Testis (tissue), 3 donors: ENCODE data around the gene RAB22A. TPM values are rescaled to one million over a fixed set of nuclear protein-coding genes. Genes with fewer than 3 reads are reported as not detected.
"Not testable (repeated sequence)": the region's sequence is repeated elsewhere in the genome, so short reads cannot be mapped to it uniquely, and the experiment has no call there.

ENCODE experiments used
- DNase-seq: peaks from one replicate; pipeline ENCODE4 v3.0.0-alpha.2; 2019
- H3K27ac ChIP-seq, 2 donors: fragments of 200-600 bp; sonication (generic); one replicate each; pipeline ENCODE4 v1.5.1; 2019
- H3K27me3 ChIP-seq: fragments of 200-600 bp; sonication (generic); one replicate; pipeline ENCODE4 v1.5.1; 2019
- H3K36me3 ChIP-seq: fragments of 200-600 bp; sonication (generic); one replicate; pipeline ENCODE4 v1.5.1; 2017; ENCODE audit warnings: low read depth; ENCODE audit errors: missing control alignments
- H3K4me1 ChIP-seq: fragments of 200-600 bp; sonication (generic); one replicate; pipeline ENCODE4 v1.5.1; 2019
- H3K4me3 ChIP-seq, 2 donors: fragments of 200-600 bp; sonication (generic); one replicate each; pipeline ENCODE4 v1.5.1; 2017 to 2019
- H3K9me3 ChIP-seq: fragments of 200-600 bp; sonication (generic); one replicate; pipeline ENCODE4 v1.5.1; 2017
- POLR2A ChIP-seq: fragments of 450-650 bp; IDR thresholded peaks from one replicate; pipeline ENCODE4 v1.6.1; 2017; ENCODE audit warnings: antibody characterized with exemption, mild to moderate bottlenecking, moderate library complexity
- WGBS, 2 donors: methylation state at CpG; one replicate each; pipeline ENCODE4 v1.1.5; 2018; 5-methylcytosine and 5-hydroxymethylcytosine counted together
- intact Hi-C: fragments of 100-400 bp; cut with DNase I; formaldehyde crosslinking; loops from one replicate; pipeline ENCODE4 v1.15.1; 2023; ENCODE audit warnings: low total_unique reads
- polyA plus RNA-seq: library from polyadenylated mRNA; stranded (reverse); fragments of 350-450 nt; fragmentation: Illumina TruSeq; extraction: RNeasy Lipid Tissue Mini Kit (QIAGEN cat#74804); gene quantifications from one replicate; pipeline ENCODE4 v1.2.3, GENCODE V29; 2014; ENCODE audit warnings: low read depth, low replicate concordance; ENCODE audit not compliant: insufficient read depth
- total RNA-seq, 2 donors: library from RNA; depleted of rRNA; stranded (reverse); fragments of >200 nt; gene quantifications; one replicate each; pipeline ENCODE4 v1.2.3, GENCODE V29; 2016
- TF ChIP-seq, protein P1 (sequence below), 3 experiments: fragments of 450-650 bp in 2 of 3; fragments of 200-600 bp in 1 of 3; sonication (generic) in 1 of 3; IDR thresholded peaks; one replicate each; pipeline ENCODE4 v1.5.1; 2016 to 2019; ENCODE audit warnings: antibody characterized with exemption in 3 of 3, mild to moderate bottlenecking in 2 of 3, moderate library complexity in 1 of 3

The RAB22A gene
- total and polyA plus RNA-seq, 3 donors from 2014 or later = 11.2 to 20.8 (median 19.2) TPM

DNA sequence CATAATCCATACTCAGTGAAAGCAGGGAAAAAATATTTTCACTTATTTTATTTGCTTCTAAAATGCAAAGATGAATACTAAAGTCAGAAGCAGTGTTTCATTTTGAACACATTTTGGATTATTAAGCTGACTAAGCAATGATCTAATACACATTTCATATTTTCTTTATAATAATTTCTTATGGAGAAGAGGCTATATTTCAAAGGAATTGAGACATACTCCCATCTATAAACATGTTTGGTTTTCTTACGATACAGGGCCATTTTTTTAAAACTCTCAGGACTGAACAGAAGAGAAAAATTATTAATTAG is 52.6 kb downstream of the RAB22A start:
- Histone ChIP-seq H3K27ac (no peak overlapping the region), H3K9me3 (no peaks in the 10 kb centered on the region), H3K4me3 (no peak overlapping the region), H3K36me3 (no peaks in the 10 kb centered on the region), H3K4me1 (no peaks in the 10 kb centered on the region), H3K27me3 (no peaks in the 10 kb centered on the region)
- no peak for TF ChIP-seq POLR2A
- TF ChIP-seq, protein P1, sequence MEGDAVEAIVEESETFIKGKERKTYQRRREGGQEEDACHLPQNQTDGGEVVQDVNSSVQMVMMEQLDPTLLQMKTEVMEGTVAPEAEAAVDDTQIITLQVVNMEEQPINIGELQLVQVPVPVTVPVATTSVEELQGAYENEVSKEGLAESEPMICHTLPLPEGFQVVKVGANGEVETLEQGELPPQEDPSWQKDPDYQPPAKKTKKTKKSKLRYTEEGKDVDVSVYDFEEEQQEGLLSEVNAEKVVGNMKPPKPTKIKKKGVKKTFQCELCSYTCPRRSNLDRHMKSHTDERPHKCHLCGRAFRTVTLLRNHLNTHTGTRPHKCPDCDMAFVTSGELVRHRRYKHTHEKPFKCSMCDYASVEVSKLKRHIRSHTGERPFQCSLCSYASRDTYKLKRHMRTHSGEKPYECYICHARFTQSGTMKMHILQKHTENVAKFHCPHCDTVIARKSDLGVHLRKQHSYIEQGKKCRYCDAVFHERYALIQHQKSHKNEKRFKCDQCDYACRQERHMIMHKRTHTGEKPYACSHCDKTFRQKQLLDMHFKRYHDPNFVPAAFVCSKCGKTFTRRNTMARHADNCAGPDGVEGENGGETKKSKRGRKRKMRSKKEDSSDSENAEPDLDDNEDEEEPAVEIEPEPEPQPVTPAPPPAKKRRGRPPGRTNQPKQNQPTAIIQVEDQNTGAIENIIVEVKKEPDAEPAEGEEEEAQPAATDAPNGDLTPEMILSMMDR (IDR thresholded peaks at IDR 0.05) = no peak
- WGBS, 2 donors = 87 to 95% methylated on average over 1 of the region's 1 CpG
- intact Hi-C loops = no loop called here
- no peak for DNase-seq

DNA sequence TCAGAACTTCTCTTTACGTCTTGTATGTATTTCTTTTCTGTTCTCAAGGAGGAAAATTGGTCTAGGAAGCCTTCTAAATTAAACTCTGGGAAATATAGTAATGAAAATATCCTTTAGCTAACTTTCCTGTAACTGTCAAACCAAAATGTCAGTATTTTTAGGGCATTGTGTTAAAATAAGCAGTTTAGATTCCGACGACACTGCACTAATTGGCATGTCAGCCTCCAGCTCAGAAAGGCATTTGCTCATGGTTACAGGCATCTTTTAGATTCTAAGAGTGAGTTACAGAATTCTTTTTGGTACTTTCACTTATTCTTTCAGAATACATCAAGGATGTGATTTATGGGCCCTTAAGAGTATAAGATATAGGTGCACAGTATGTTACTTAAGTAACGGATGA is 53.5 kb downstream of the RAB22A start:
- 89 to 95% methylated on average over 4 of the region's 4 CpGs for WGBS, 2 donors
- H3K4me3 ChIP-seq = no peak overlapping the region
- DNase-seq = no peak
- H3K27me3 ChIP-seq = no peaks in the 10 kb centered on the region
- H3K27ac ChIP-seq = no peak overlapping the region
- no peaks in the 10 kb centered on the region for H3K4me1 ChIP-seq
- no peaks in the 10 kb centered on the region for H3K9me3 ChIP-seq
- intact Hi-C loops = no loop called here
- H3K36me3 ChIP-seq = no peaks in the 10 kb centered on the region
- TF ChIP-seq, protein P1 (IDR thresholded peaks at IDR 0.05) = no peak
- no peak for TF ChIP-seq POLR2A

DNA sequence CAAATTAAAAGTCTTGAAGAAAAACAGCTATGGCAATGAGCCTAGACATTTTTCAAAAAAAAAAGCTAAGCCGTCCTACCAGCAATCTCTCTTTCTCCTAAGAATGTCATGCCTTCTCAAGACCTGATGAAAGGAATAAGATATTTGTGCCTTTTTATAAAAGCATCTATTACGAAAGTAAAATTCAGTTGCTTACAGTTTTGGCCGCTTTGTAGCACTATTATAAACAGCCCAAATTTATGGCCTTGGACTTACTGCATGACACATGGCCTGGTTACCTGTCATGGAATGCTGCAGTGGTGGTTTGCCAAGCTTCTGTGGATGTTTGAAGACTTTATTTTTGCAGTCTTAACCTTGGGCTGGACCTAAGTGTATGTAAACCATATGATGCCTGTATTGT is 57.4 kb downstream of the RAB22A start:
- intact Hi-C loops = no loop called here
- no peaks in the 10 kb centered on the region for H3K9me3 ChIP-seq
- TF ChIP-seq POLR2A = no peak
- TF ChIP-seq, protein P1 (IDR thresholded peaks at IDR 0.05) = no peak
- DNase-seq = no peak
- no peaks in the 10 kb centered on the region for H3K4me1 ChIP-seq
- no peak overlapping the region for H3K27ac ChIP-seq
- no peaks in the 10 kb centered on the region for H3K27me3 ChIP-seq
- H3K36me3 ChIP-seq = no peaks in the 10 kb centered on the region
- no peak overlapping the region for H3K4me3 ChIP-seq
- 85 to 91% methylated on average over 3 of the region's 3 CpGs for WGBS, 2 donors

DNA sequence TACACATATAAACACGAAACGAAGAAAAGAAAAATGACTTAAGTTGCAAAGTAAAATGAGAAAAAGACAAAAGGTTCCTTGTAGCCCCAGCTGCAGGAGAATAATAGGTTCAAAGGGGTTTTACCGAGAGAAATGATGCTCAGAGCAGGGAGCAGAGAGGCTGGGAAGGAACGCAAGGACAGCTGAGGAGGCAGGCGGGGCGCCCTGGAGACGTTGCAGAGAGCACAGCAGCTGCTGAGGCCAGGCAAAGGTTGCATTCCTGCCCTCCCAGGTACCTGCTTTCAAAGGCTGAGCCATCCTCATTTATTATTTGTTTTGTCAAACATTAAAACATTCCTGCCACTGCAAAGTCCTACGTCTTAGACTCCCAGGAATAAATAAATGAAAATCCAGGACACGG is 63.3 kb downstream of the RAB22A start:
- DNase-seq = no peak
- H3K27ac ChIP-seq = no peak overlapping the region
- H3K4me3 ChIP-seq = no peak overlapping the region
- no peaks in the 10 kb centered on the region for H3K27me3 ChIP-seq
- no peak for TF ChIP-seq POLR2A
- TF ChIP-seq, protein P1 (IDR thresholded peaks at IDR 0.05) = no peak
- H3K36me3 ChIP-seq = no peaks in the 10 kb centered on the region
- H3K4me1 ChIP-seq = no peaks in the 10 kb centered on the region
- intact Hi-C loops = no loop called here
- no peaks in the 10 kb centered on the region for H3K9me3 ChIP-seq
- WGBS, 2 donors = 63 to 70% methylated on average over 9 of the region's 9 CpGs

DNA sequence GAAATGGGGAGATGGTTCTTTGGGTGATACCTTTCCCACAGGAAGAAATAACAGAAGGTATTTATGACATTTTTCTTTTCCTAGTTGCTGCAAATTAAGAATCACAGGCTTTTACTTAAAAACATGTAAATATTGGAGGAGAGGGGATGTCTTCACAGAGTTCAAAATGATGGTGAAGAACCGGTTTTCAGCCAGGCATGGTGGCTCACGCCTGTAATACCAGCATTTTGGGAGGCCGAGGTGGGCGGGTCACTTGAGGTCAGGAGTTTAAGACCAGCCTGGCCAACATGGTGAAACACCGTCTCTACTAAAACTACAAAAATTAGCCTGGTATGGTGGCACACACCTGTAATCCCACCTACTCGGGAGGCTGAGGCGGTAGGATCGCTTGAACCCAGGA is 63.8 kb downstream of the RAB22A start:
- intact Hi-C loops, H3K4me1 ChIP-seq, DNase-seq, H3K27ac ChIP-seq, H3K36me3 ChIP-seq, H3K27me3 ChIP-seq, H3K9me3 ChIP-seq, H3K4me3 ChIP-seq: not testable (repeated sequence)
- WGBS, 2 donors = 92 to 94% methylated on average over 8 of the region's 8 CpGs
